HG03469 (cell line): ENCODE measurements around the gene ENPP7.

Source experiments
- ATAC-seq: cut with Tn5 transposase; IDR thresholded peaks from one replicate; pipeline ENCODE4 v1.9.1; 2021; ENCODE audit warnings: mild to moderate bottlenecking, moderate library complexity, moderate number of reproducible peaks; ENCODE audit not compliant: unreplicated experiment

The ENPP7 gene

DNA sequence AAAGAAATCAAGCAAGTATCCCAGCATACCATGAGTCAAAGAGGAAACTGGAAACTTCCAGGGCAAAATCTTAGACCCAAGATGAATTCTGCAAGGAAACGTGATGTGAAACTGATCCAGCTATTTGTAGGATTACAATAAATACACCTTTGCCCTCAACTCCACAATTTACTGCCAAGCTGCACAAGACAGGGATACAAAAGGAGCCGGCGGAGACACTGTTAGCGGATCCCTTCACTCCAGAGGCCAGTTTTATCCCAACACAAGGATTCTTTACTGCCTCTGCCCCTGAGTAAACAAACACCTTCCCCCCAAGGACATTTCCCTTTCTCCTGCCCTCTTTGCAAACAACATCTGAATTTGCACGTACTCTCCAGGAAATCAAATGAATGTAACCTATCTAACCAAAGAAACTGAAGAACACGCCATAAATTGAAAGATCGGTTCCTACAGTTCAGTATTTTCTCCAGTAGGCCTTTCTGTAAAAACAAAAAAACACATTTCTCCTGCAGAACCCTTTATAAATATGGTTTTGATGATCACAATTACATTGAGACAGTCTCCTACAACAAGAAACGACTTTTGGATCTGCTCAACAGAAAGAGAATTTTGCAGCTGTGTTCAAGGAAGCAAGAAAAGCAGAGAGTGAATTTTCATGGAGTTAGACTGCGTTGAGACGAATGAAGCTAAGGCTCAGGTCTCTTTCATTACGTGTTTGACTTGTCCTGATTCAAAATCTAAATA lies 45.8 kb downstream of the ENPP7 start:
- no peak for ATAC-seq

DNA sequence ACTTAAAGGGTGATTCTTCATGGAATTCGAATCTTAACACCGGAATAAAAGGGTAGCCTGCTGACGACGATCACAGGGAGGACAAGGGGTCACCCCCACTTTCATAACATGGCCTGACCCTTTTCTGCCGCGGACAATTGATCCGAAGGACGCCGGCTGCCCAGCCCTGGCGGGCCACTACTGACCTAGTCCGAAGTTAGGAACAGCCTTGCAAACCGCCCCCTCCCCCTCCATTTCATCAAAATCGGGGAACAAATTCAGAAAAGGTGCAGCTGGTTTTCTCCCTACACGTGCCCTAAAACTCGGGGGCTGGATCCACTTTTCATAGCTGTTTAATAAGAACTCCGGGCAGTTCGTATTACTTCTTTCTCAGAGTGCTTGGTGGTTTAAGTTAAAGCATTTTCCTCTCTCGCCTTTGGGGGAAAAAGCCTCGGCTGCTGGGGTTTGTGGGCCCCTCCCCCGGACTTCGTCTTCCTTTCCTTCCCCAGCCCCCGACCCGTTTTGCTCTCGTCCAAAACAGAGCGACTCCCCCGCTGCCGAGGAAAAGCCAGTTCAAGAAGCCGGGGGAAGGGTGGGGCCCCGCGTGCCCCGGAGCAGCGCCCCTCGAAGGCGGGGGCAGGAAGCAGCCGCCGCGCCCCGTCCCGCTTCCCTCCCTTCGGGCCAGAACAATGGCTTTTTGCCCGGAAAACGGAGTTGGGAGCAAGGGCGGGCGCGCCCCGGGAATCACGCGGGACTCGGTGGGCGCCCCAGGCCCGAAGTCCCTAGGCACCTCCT lies 46.6 kb downstream of the ENPP7 start:
- ATAC-seq: no peak

DNA sequence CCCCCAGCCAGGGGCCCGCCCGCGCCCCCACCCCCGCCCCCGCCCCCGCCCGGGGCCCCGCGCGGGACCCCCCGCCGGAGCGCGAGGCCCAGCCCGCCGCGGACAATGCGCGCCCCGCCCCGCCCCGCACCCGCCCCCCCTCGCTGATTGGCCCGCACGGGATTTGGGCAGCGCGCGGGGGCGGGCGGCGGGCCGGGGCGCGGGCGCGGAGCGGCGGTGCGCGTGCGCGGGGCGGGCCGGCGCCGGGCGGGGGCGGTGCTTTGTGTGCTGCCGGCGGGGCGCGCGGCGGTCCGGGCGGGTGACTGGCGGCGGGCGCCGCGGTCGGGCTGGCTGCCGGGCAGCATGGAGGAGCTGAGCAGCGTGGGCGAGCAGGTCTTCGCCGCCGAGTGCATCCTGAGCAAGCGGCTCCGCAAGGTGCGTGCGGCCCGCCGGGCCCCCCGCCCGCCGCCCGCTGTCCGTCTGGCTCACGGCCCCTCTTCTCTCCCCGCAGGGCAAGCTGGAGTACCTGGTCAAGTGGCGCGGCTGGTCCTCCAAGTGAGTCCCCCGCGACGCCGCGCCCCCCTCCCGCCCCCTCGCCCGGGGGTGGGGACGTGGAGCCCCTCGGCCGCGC lies 47.3 kb downstream of the ENPP7 start, which contains the start of gene CBX2:
Gene CBX2 (plus strand): TSS at position 255 of the 610 bp plus-strand sequence. CDS start 88 bp downstream, at position 343.
- ATAC-seq: no peak

DNA sequence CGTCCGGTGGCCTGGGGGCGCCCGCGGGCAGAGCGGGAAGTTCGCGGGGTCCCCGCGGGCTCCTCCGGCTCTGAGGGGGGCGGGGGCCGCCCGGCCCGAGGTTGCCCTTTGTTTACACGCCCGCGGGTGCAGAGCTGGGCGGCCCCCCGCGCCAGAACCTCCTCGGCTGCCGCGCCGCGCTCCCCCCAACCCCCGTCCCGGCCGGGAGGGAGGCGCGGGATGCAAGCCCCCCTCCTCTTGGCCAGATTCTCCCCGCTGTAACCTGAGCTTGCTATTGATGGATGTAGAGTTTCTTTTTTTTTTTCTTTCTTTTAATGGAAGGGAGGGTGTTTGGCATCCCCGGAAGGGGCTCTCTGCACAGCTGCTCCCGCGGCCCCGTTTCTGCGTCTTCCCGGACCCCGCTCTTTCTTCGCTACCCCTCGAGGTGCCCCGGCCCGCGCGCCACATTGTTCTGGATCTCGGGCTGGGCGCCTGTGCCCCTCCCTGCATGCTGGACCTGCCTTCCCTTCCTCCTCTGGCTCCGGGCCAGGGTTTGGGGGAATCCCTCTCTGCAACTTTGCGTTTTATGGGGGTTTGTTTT lies 47.9 kb downstream of the ENPP7 start:
- ATAC-seq: no peak

- ATAC-seq: no peak
Measured at GRCh38 chr17:79779084-79779529, 48.4 kb downstream of the ENPP7 start.

- no peak for ATAC-seq
Measured at GRCh38 chr17:79779661-79780365, 49.1 kb downstream of the ENPP7 start.

DNA sequence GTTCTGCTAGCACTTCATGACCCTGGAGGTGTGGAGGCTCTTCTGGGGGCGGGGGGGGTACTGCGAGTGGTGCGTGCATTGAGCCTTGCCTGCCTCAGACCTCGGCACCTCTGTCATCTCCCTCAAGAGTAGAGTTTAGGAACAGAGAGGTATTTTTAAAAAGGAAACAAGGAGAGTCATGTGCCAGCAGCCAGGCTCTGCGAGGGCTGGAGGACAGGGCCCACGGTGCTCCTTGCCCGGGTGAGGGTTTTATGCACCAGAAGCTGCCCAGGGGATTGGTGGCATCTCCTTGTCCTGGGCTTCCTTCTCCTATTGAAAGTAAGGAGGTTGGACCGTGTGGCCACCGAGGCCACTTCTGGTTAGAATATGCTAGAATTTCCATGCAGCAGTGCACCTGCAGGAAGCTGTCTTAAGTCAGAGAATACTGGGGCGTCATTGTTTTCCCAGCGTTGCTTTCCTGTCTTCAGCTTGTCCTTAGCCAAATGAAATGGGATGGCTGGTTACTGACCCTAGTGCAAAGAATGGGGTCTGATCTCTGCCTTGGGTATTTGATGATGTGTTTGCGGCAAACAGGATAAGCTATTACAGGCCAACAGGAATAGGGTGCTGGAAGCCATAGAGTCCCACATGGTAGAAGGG lies 50.4 kb downstream of the ENPP7 start:
- no peak for ATAC-seq

DNA sequence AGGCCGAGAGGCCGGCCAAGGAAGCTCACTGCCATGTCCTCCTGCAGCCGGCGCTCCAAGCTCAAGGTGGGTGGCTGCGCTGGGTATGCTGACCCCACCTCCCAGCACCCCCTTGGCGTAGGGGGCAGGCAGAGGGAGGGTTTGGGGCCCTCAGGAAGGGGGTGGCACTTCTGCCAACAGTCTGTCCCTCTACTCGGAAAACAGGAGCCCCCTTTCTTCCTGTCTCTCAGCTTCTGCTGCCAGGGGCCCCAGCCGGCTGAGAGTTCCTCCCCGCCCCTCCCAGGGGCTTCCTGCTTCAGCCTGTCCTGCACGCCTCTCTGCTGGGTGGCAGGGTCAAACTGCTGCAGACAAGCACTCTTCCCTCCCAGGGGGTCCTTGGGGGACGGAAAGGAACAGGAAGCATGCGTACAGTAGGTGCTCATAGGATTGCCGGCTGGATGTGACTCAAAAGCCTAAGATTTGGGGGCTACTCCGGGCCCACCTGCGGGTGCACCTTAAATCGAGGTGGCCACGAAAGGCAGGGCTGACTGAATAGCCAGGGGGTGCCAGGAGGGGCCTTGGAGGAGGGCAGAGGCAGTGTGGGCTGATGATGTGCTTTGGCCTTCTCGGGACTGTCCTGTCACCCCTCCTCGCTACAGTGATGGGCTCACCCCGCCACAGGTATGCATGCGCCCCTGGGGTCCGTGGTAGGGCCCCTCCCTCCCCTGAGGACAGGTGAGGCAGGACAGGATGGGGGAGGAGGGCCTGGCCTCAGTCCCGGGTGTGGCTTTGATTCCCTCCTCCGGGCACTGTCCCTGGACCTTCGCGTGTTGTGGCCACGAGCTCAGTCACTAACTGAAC lies 51.2 kb downstream of the ENPP7 start:
- ATAC-seq: no peak

DNA sequence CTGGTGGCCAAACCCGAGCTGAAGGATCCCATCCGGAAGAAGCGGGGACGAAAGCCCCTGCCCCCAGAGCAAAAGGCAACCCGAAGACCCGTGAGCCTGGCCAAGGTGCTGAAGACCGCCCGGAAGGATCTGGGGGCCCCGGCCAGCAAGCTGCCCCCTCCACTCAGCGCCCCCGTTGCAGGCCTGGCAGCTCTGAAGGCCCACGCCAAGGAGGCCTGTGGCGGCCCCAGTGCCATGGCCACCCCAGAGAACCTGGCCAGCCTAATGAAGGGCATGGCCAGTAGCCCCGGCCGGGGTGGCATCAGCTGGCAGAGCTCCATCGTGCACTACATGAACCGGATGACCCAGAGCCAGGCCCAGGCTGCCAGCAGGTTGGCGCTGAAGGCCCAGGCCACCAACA lies 53.1 kb downstream of the ENPP7 start:
- no peak for ATAC-seq

GRCh38 chr17:79784353-79785016 lies 53.7 kb downstream of the ENPP7 start:
- no peak for ATAC-seq

- no peak for ATAC-seq
Measured at GRCh38 chr17:79785017-79785899, 54.5 kb downstream of the ENPP7 start.

DNA sequence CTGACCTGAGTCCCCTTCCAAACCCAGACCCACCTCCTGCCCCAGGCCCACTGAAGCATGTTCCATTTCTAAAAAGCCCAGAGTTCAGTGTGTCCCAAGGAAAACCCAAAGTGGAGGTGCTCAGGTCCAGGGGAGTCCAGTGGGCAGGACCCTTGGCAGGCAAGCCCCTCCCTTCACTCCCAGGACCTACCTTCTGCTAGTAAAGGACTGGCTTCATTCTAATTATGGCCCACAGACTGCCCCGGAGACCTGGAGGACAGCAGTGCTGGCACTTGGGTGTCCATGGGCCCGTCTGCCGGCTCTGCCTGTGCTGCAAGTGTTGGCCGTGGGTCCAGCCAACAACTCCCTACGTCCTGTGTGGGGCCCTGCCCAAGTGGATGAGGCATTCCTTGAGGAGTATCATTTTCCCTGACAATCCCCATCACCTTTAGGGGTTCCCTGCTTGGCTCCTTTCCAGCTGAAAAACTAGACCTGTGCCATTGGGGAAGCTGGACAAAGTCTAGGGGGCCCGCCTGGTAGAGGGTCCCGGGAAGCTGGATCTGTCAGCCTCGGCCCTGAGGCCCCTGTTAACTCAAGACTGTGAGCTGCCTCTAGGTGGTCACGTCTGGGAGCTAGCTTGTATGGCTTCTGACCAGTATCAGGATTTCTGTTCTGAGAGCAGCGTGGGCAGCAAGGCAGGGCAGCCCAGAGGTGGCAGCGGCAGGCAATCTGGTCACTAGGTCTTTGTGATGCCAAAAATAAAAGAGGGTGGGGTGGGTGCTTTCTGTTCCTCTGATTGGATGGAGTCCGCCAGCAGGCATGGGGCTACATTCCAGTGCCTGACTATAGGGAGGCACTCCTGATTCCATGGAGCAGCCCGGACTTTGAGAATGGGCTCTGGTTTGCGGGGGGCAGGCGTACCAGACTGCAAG lies 55.4 kb downstream of the ENPP7 start:
- ATAC-seq: no peak

- ATAC-seq: no peak
Measured at GRCh38 chr17:79786930-79787643, 56.3 kb downstream of the ENPP7 start.

DNA sequence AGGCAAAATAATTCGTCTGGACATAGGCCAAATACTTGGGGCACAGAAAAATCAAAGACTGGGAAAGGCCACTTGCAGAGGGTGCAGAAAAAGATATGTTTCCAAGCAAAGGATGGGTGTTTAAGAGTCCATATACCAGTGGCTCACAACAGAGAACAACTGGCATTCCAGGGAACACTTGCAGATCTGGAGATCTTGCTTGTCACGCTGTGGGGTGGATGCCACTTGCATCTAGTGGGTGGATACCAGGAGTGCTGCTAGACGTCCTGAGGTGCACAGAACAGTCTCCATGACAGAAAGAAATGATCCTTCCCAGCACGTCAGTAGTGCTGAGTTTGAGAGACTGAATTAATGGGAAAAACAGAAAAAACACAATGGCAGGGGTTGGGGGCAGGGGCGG lies 57.7 kb downstream of the ENPP7 start:
- ATAC-seq: no peak

DNA sequence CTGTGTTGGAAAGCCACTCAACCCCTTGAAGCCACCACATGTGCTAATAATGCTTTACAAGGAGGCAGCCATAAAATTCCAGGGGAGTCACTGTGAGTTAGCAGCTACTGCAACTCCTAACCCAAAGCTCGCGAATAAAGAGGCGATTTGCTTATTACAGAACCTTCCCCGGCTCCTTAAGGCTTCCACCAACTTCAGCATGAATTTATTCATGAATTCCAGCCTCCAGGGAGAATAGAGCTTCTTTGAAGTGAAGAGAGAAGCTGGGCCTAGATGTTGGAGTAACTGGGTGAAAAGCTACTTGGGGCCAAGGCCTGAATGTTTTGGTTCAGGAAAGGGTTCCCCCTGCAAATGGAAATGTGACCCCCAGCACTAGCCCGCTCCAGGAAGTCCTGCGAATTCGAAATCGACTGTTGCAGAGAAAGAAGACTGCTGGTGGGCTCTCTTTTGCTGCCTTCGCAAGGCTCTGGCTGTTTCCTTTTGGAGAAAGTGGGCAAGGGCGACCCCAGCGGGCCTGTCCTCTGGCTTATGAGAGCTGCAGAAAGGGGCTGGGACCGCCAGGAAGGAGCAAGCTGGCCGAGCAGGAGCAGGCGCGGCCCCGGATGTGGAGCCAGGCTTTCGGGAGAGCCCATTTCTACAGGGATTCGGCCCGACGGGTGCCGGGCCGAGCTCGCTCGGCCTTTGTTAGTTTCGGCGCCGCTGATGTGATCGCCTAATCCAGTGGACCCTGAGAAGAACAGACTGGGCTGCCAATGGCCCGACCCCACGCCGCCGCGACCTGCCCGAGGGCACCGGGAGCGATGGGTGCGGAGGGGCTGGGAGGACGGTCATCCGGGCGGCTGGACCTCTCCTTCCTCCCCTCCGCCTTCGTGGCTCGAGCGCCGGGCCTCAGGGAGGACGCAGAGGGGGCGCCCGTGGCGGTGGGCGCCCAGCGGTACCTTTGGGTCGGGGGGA lies 58.5 kb downstream of the ENPP7 start:
- no peak for ATAC-seq
